Testis (tissue), 2 donors: Measurements from ENCODE around the gene CNPPD1.

Source experiments
- CTCF ChIP-seq, 3 experiments: fragments of 450-650 bp in 2 of 3; fragments of 200-600 bp in 1 of 3; sonication (generic) in 1 of 3; IDR thresholded peaks; one replicate each; pipeline ENCODE4 v1.5.1; 2016 to 2019; ENCODE audit warnings: antibody characterized with exemption in 3 of 3, mild to moderate bottlenecking in 2 of 3, moderate library complexity in 1 of 3
- POLR2A ChIP-seq: fragments of 450-650 bp; IDR thresholded peaks from one replicate; pipeline ENCODE4 v1.6.1; 2017; ENCODE audit warnings: antibody characterized with exemption, mild to moderate bottlenecking, moderate library complexity

GRCh38 chr2:219129589-219129988 lies 47.1 kb downstream of the CNPPD1 start:
- TF ChIP-seq CTCF (IDR thresholded peaks at IDR 0.05) (no peak), POLR2A (no peak)
